H1 (cell line): ENCODE data around the gene NDUFS5. TPM values are rescaled to one million over a fixed set of nuclear protein-coding genes. Genes with fewer than 3 reads are reported as not detected.

ENCODE experiments used
- BACH1 ChIP-seq: IDR thresholded peaks from 2 replicates; pipeline ENCODE4 v1.6.1; 2012; ENCODE audit warnings: low read length, improper control_type of control experiment
- CBX5 ChIP-seq: fragments of 300-800, 300-1000 bp; sonication (generic); IDR thresholded peaks from 2 replicates; pipeline ENCODE4 v1.7.1; 2016; ENCODE audit warnings: antibody characterized with exemption, low read length, low read depth
- CEBPB ChIP-seq: IDR thresholded peaks from 2 replicates; pipeline ENCODE4 v1.6.1; 2012; ENCODE audit warnings: low read depth, low read length
- EGR1 ChIP-seq: IDR thresholded peaks from 2 replicates; pipeline ENCODE4 v1.6.1; 2011; ENCODE audit warnings: low read depth, low read length, borderline replicate concordance
- EP300 ChIP-seq, 2 experiments: IDR thresholded peaks; 1 replicate in 1 of 2; 2 replicates in 1 of 2; pipeline ENCODE4 v1.6.1; 2011 to 2012; ENCODE audit warnings: low read depth in 2 of 2, low read length in 2 of 2, mild to moderate bottlenecking in 2 of 2, borderline replicate concordance in 1 of 2, inconsistent platforms in 1 of 2, moderate library complexity in 1 of 2
- EZH2 ChIP-seq: fragments of 200-600 bp; sonication (generic); IDR thresholded peaks from 2 replicates; pipeline ENCODE4 v1.7.1; 2012; ENCODE audit warnings: low read depth, mild to moderate bottlenecking, moderate library complexity, low read length, inconsistent platforms; ENCODE audit not compliant: severe bottlenecking
- GABPA ChIP-seq: IDR thresholded peaks from 2 replicates; pipeline ENCODE4 v1.6.1; 2011; ENCODE audit warnings: mild to moderate bottlenecking, low read length, moderate library complexity, borderline replicate concordance; ENCODE audit not compliant: insufficient read depth
- GTF2F1 ChIP-seq: IDR thresholded peaks from 2 replicates; pipeline ENCODE4 v1.6.1; 2012; ENCODE audit warnings: low read depth, low read length, improper control_type of control experiment, borderline replicate concordance
- KDM4A ChIP-seq: IDR thresholded peaks from one replicate; pipeline ENCODE4 v1.7.1; 2012; ENCODE audit warnings: low read depth, mild to moderate bottlenecking, moderate library complexity, low read length, inconsistent platforms; ENCODE audit not compliant: severe bottlenecking
- PHF8 ChIP-seq: fragments of 200-600 bp; sonication (generic); conservative IDR thresholded peaks from 2 replicates; pipeline ENCODE4 v1.7.1; 2012; ENCODE audit warnings: low read depth, mild to moderate bottlenecking, inconsistent platforms, low read length, moderate library complexity
- POLR2A ChIP-seq, 2 experiments: IDR thresholded peaks; 1 replicate in 1 of 2; 2 replicates in 1 of 2; pipeline ENCODE4 v1.6.1; 2011; ENCODE audit warnings: low read depth in 2 of 2, low read length in 2 of 2, mild to moderate bottlenecking in 2 of 2; ENCODE audit errors: control extremely low read depth in 1 of 2
- POLR2AphosphoS5 ChIP-seq: IDR thresholded peaks from 2 replicates; pipeline ENCODE4 v1.6.1; 2011; ENCODE audit warnings: low read depth, low read length
- RBBP5 ChIP-seq: IDR thresholded peaks from 2 replicates; pipeline ENCODE4 v1.7.1; 2012; ENCODE audit warnings: low read depth, mild to moderate bottlenecking, inconsistent platforms, low read length, moderate library complexity, borderline replicate concordance
- RFX5 ChIP-seq: IDR thresholded peaks from 2 replicates; pipeline ENCODE4 v1.6.1; 2011; ENCODE audit warnings: low read depth, low read length, improper control_type of control experiment, borderline replicate concordance
- SAP30 ChIP-seq: fragments of 300-600 bp; sonication (generic); IDR thresholded peaks from 2 replicates; pipeline ENCODE4 v1.7.1; 2012; ENCODE audit warnings: low read length, moderate library complexity, mild to moderate bottlenecking, inconsistent platforms; ENCODE audit not compliant: insufficient read depth, insufficient replicate concordance
- SP1 ChIP-seq: IDR thresholded peaks from 2 replicates; pipeline ENCODE4 v1.6.1; 2011; ENCODE audit warnings: low read depth, low read length
- TAF1 ChIP-seq: IDR thresholded peaks from 2 replicates; pipeline ENCODE4 v1.6.1; 2011; ENCODE audit warnings: mild to moderate bottlenecking, low read depth, low read length
- TEAD4 ChIP-seq: IDR thresholded peaks from 2 replicates; pipeline ENCODE4 v1.6.1; 2012; ENCODE audit warnings: low read depth, low read length, inconsistent platforms, mixed read lengths
- YY1 ChIP-seq: IDR thresholded peaks from 2 replicates; pipeline ENCODE4 v1.6.1; 2011; ENCODE audit warnings: low read depth, mild to moderate bottlenecking, low read length
- polyA plus RNA-seq, 7 experiments: library from polyadenylated mRNA; depleted of rRNA in 3 of 7; stranded (reverse) in 5 of 7; unstranded in 2 of 7; fragments of >200 nt in 5 of 7; fragments of 200-250 nt in 2 of 7; gene quantifications; 1 replicate in 5 of 7; 2 replicates in 1 of 7; 4 replicates in 1 of 7; pipeline versions ENCODE4 v1.2.1 to v1.2.3, GENCODE V29; 2011 to 2013; ENCODE audit warnings: missing spikeins in 2 of 7, mixed read lengths in 2 of 7
- total RNA-seq: library from RNA; stranded (reverse); fragmentation: NEBNext Ultra II Directional; extraction: Animal tissue kit (Norgen Biotek cat#: 25700); gene quantifications from 2 replicates; pipeline ENCODE4 v1.2.1, GENCODE V29; 2021
- TF ChIP-seq, protein P1 (sequence below): IDR thresholded peaks from 2 replicates; pipeline ENCODE4 v1.6.1; 2012; ENCODE audit warnings: low read length, inconsistent platforms
- TF ChIP-seq, protein P2 (sequence below): IDR thresholded peaks from 2 replicates; pipeline ENCODE4 v1.6.1; 2011; ENCODE audit warnings: low read length, improper control_type of control experiment

The NDUFS5 gene
- total and polyA plus RNA-seq, 2 of the 8 experiments (the other 6 are each of a cell fraction or from before 2014, with no cell fraction given), result 435 to 835 TPM

DNA sequence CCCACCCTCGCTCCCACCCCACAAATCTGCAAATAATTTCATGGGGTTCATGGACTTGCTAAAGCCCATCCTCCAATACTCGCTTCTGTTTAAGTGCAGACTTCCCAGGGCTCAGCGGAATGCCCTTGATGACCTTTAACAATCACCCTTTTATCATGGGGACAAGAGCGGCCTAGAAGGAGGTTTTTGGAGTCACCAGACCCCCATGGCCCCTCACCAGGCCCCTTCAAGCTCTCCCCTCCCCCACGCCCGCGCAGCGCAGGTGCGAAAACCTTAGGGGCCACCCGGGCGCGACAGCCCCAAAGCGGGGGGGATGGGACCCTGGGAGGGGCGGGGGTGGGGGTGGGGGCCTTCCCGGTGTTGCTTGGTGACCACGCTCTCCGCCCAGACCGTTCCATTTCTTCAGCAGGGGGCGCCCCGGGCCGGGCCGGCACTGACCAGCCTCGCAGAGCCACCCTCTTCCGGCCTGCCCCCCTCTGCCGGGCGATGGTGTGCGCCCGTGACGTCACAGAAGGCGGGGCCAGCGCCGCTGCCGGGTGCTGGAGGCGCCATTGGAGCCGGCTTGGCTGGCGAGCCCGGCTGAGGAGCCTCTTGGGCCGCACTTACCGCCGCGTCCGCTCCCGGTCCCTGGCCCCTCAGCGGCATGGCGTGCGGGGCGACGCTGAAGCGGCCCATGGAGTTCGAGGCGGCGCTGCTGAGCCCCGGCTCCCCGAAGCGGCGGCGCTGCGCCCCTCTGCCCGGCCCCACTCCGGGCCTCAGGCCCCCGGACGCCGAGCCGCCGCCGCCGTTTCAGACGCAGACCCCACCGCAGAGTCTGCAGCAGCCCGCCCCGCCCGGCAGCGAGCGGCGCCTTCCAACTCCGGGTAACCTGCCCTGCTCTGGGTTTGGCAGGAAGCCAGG is 35.2 kb upstream of the NDUFS5 start, which contains the start of gene AKIRIN1 (continued):
- peak; percentile 91 for TF ChIP-seq POLR2AphosphoS5
- no peak for TF ChIP-seq SAP30
- TF ChIP-seq, protein P1, sequence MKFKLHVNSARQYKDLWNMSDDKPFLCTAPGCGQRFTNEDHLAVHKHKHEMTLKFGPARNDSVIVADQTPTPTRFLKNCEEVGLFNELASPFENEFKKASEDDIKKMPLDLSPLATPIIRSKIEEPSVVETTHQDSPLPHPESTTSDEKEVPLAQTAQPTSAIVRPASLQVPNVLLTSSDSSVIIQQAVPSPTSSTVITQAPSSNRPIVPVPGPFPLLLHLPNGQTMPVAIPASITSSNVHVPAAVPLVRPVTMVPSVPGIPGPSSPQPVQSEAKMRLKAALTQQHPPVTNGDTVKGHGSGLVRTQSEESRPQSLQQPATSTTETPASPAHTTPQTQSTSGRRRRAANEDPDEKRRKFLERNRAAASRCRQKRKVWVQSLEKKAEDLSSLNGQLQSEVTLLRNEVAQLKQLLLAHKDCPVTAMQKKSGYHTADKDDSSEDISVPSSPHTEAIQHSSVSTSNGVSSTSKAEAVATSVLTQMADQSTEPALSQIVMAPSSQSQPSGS, result no peak
- TF ChIP-seq CBX5, result no peak
- TF ChIP-seq RBBP5, result peak; percentile 58
- no peak for TF ChIP-seq GABPA
- TF ChIP-seq EZH2, result no peak
- peak; percentile 90 for TF ChIP-seq YY1
- peak; percentile 93 to 95 for TF ChIP-seq POLR2A (IDR thresholded peaks at IDR 0.05; ENCODE audit: control extremely low read depth in 1 of 2, low read depth in 2 of 2, low read length in 2 of 2)
- TF ChIP-seq PHF8, result peak; percentile 97
- TF ChIP-seq, protein P2, sequence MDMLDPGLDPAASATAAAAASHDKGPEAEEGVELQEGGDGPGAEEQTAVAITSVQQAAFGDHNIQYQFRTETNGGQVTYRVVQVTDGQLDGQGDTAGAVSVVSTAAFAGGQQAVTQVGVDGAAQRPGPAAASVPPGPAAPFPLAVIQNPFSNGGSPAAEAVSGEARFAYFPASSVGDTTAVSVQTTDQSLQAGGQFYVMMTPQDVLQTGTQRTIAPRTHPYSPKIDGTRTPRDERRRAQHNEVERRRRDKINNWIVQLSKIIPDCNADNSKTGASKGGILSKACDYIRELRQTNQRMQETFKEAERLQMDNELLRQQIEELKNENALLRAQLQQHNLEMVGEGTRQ, result no peak
- peak; percentile 88 for TF ChIP-seq SP1
- no peak for TF ChIP-seq CEBPB
- TF ChIP-seq KDM4A, result peak; percentile 30
- TF ChIP-seq EP300 (IDR thresholded peaks at IDR 0.05; ENCODE audit: borderline replicate concordance in 1 of 2, low read depth in 2 of 2, low read length in 2 of 2), result peak in 1 of 2 experiments; percentile 100; a peak in 2 of 3 replicates
- no peak for TF ChIP-seq BACH1
- TF ChIP-seq GTF2F1, result no peak
- TF ChIP-seq TAF1, result peak; percentile 94
- peak; percentile 59; the same call in 1 of the 2 replicates for TF ChIP-seq EGR1
- no peak for TF ChIP-seq RFX5
- peak; percentile 79 for TF ChIP-seq TEAD4
